GM19438 (cell line): ENCODE data around the gene GPM6B.
A peak's percentile ranks its signal among the peaks of the same experiment; 100 is the strongest.

Experiments
- ATAC-seq: cut with Tn5 transposase; IDR thresholded peaks from one replicate; pipeline ENCODE4 v1.9.1; 2021; ENCODE audit warnings: low read depth; ENCODE audit not compliant: unreplicated experiment

Gene GPM6B

DNA sequence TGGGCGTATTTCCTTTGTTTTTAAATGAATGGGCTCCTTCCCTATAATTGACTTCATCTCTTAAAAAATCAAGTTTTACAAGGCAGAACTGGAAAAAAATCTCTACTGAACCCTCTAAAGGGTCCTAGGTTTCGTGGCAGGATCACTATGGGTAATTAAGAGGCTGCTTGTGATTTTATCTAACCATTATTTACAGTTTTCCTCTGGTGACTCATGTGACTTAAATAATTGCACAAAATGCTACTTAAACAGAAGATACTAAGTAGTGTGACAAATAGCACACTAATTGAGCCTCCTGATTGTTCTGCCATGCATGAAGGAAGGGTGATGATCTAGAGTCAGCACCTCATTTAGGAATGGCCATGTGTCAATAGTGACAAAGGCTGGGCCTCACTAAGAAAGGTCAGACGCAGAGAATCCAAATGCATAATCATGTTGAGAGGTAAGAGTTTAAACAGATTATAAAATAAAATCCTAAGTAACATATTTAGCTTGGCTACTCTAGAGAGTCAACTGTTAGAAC is 46.8 kb downstream of the GPM6B start:
- ATAC-seq: no peak

DNA sequence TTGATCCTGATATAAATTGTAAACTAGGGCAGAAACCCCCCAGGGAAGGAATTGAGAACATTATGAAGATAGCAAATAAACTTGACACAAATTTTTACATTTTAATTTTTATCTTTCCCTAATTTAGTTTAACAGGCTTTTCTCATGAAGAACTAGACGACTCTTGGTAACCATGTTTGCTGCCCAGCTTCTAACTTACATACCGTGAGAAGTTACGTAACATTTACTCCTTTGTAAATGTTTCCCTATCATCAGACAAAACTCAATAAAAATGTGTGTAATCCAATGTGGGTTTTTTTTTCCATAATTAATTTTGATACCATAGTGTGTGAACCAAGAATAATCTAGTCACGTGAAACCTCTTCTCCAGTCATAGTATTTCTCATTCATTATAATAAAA is 48.0 kb downstream of the GPM6B start:
- no peak for ATAC-seq

GRCh38 chrX:13764765-13765164 is 52.1 kb downstream of the GPM6B start:
- ATAC-seq: no peak

- no peak for ATAC-seq
Observed at GRCh38 chrX:13764281-13764680, 52.6 kb downstream of the GPM6B start.

DNA sequence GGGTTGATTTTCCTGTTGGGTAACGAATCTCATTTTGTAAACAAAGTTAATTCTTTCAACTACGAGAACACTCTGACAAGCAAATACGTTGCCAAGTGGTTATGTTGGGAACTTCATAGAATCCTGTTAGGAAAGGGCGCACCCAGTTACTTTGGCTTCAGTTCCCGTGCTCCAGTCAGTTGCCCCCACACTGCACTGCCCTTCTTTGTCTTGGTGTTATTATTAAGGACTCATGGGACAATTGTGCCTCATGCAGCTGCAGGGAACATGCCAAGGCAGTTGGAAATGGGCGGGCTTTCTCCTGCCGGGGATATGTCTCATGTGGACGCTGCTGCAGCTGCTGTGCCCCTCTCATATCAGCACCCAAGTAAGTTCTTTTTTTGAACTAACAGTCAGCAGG is 53.4 kb downstream of the GPM6B start:
- no peak for ATAC-seq

- ATAC-seq: peak; percentile 72
Observed at GRCh38 chrX:13761606-13762414, 55.1 kb downstream of the GPM6B start.

DNA sequence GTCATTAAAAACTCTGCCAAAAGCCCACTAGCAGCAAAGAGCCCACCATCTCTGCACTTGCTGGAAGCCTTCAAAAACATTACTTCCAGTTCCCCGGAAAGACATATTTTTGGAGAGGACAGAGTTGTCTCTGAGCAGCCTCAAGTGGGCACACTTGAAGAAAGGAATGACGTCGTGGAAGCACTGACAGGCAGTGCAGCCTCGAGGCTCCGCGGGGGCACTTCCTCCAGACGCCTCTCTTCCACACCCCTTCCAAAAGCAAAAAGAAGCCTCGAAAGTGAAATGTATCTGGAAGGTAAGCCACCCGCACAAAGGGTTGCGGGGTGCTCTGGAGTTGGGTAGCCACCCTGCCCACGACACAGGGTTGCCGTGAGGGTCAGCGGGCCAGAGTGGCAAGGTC is 56.5 kb downstream of the GPM6B start:
- ATAC-seq: no peak

- ATAC-seq: peak; percentile 75
Observed at GRCh38 chrX:13759152-13759718, 57.7 kb downstream of the GPM6B start.

DNA sequence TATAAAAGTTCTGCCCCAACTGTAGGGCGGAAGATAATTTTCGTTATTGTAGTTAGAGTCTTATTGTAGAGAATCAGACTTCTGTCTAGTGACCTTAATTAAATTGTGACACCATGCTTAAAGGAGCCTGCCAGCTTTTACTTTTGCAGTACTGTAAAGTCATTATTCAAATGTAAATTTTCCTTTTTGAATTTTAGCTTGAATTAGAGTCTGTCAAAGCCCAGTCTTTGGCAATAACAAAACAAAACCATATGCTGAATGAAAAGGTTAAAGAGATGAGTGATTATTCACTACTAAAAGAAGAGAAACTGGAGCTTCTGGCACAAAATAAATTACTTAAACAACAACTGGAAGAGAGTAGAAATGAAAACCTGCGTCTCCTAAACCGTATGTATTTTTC is 60.5 kb downstream of the GPM6B start:
- ATAC-seq: no peak

DNA sequence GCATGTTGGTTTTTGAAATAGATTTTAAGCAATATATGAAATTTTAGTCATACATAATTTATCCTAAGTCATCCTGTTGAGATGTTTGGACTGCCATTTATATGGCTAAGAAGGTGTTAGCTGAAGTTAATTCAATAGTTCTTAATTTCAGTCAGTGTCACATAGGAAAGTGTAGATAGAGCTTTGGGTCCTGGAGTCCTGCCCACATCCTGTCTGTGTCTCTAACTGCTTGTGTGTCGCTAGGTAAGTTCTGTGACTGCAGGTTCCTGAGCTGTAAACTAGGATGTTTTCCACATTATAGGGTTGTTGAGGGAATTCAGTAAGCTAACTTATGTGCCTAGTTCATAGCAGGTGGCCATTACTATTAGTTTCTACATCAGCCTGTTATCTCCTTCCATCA is 61.6 kb downstream of the GPM6B start:
- ATAC-seq: no peak

GRCh38 chrX:13754765-13755164 is 62.1 kb downstream of the GPM6B start:
- no peak for ATAC-seq

DNA sequence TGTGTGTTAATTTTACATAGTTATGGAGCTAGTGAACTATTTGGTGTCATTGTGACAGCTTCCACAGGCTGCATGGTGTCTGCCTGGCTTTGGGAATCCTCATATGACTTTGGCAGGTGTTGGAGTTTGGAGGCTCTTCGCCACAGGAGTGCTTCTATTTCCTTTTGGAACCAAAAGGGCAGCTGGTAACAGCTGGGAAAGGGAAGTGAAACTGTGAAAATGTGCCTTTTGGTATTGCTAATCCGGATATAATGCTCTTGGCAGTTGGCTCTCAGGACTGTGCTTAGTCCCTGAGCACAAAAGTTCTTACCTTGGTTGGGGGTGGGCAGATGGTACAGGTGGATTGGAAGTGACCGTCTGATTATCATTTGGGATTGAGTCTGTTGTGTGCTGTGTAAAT is 64.2 kb downstream of the GPM6B start:
- ATAC-seq: peak; percentile 63

DNA sequence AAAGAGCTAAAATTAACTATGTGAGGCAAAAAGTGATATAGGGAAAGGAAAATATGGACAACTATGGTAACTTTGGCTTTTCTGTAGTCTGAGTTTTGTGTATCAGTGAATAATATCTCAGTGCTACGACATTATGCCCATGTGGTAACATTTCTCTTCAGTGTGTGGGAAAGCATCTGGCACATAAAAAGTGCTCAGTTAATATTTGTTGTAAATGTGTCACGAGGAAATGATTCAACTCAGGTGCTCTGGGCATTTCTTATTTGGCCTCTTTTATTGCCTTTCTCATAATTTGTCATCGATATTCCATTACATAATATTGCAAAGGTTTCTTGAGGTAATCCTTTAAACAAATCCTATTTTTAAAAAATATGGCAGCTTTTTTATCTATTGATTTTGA is 64.8 kb downstream of the GPM6B start:
- no peak for ATAC-seq

DNA sequence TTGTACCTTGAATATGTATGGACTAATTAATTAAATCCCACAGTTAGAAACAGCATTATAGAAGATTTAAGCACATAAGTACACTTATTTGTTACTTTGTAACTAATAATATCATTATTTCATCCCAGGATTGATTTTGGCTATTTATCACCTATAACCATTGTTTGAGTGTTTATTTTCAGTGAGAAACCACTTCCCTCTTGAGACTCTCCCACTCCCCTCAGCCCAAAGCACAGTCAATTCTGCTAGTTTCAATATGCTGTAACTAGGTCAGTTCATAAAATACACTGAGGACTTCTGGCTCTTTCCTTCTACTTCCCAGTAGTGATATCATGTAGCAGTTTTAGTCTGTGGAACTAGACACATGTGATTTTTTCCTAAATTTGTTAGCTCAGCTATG is 66.1 kb downstream of the GPM6B start:
- ATAC-seq: no peak

GRCh38 chrX:13750204-13750603 is 66.7 kb downstream of the GPM6B start:
- ATAC-seq: no peak

DNA sequence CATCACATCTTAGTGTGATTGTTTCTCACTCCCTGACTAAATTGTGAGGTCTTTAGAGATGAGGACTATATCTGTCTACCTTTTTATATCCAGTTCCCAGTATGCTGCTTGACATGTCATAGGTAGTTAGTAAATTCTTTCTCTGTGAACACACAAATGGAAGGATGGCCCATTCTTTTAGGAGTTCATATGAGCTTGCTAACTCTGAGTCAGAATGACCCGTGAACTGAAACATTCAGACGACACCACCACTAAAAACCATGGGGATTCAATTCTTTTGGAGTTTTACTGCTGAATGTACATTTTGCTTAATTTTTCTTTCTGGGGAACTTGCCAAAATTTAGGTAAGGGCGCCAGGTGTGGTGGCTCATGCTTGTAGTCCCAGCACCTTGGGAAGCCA is 68.4 kb downstream of the GPM6B start:
- ATAC-seq: no peak

GRCh38 chrX:13747836-13748235 is 69.1 kb downstream of the GPM6B start:
- no peak for ATAC-seq

- ATAC-seq: peak; percentile 90
Observed at GRCh38 chrX:13742397-13743176, 74.3 kb downstream of the GPM6B start.

GRCh38 chrX:13741695-13742094 is 75.2 kb downstream of the GPM6B start:
- ATAC-seq: no peak

GRCh38 chrX:13734278-13735172 is 82.4 kb downstream of the GPM6B start, which contains the start of the genes OFD1 and TRAPPC2:
OFD1 (plus strand) TSS chrX:13734748; CDS start chrX:13735072, 324 bp downstream.
TRAPPC2 (minus strand) TSS chrX:13734620; CDS start chrX:13719963, 14,657 bp downstream.
- peak; percentile 92 for ATAC-seq
